ENCODE data around the gene CPNE6.

DNA sequence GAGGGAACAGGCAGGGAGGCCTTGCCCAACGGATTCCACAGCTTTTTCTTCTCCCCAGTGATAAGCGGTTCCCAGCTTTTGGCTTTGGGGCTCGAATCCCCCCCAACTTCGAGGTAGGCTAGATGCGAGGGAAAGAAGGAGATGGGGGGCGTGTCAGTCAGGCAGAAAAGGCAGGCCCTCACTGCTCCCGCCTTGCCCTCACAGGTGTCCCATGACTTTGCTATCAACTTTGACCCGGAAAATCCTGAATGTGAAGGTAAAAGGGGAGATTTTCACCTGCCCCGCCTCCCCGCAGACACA lies 4.9 kb downstream of the CPNE6 start:
- TF ChIP-seq ESRRG (CRISPR knock-in tag; IDR thresholded peaks at IDR 0.05) (no peak), TCF4 (CRISPR knock-in tag; IDR thresholded peaks at IDR 0.05; ENCODE audit: borderline replicate concordance) (no peak), ZFP3 (CRISPR knock-in tag; IDR thresholded peaks at IDR 0.05) (no peak), TOX (CRISPR knock-in tag; IDR thresholded peaks at IDR 0.05; ENCODE audit: borderline replicate concordance) (no peak), BACH2 (CRISPR knock-in tag; IDR thresholded peaks at IDR 0.05; ENCODE audit: borderline replicate concordance) (no peak)
- TF ChIP-seq, protein P1, sequence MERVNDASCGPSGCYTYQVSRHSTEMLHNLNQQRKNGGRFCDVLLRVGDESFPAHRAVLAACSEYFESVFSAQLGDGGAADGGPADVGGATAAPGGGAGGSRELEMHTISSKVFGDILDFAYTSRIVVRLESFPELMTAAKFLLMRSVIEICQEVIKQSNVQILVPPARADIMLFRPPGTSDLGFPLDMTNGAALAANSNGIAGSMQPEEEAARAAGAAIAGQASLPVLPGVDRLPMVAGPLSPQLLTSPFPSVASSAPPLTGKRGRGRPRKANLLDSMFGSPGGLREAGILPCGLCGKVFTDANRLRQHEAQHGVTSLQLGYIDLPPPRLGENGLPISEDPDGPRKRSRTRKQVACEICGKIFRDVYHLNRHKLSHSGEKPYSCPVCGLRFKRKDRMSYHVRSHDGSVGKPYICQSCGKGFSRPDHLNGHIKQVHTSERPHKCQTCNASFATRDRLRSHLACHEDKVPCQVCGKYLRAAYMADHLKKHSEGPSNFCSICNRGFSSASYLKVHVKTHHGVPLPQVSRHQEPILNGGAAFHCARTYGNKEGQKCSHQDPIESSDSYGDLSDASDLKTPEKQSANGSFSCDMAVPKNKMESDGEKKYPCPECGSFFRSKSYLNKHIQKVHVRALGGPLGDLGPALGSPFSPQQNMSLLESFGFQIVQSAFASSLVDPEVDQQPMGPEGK (CRISPR knock-in tag; IDR thresholded peaks at IDR 0.05; ENCODE audit: borderline replicate concordance): no peak

Measured in SK-N-SH treated with all-trans-retinoic acid at 6 μM for 48 hours (cell line).